ENCODE measurements around the gene SPHK1.
A peak's percentile ranks its signal among the peaks of the same experiment; 100 is the strongest.

Gene SPHK1

DNA sequence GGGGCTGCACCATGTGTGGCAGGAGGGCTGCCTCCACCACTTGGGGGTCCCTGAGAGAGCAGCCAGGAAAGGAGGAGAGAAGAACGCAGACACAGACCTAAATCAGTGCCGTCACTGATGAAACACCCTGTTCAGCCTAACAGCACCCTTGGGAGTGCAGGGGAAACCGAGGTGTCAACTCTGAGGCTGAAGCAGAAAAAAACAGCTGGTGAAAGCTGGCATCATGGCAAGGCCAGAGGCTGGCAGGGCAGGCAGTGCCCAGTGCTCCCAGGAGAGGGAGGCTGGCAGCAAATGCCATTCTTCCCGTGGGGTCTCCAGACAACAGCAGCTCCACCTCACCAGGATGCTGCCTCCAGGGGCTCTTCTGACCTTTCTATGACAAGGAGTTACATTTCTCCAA lies 23.1 kb downstream of the SPHK1 start:
- DNase-seq (ENCODE audit: low read depth in 2 of 2): no peak

DNA sequence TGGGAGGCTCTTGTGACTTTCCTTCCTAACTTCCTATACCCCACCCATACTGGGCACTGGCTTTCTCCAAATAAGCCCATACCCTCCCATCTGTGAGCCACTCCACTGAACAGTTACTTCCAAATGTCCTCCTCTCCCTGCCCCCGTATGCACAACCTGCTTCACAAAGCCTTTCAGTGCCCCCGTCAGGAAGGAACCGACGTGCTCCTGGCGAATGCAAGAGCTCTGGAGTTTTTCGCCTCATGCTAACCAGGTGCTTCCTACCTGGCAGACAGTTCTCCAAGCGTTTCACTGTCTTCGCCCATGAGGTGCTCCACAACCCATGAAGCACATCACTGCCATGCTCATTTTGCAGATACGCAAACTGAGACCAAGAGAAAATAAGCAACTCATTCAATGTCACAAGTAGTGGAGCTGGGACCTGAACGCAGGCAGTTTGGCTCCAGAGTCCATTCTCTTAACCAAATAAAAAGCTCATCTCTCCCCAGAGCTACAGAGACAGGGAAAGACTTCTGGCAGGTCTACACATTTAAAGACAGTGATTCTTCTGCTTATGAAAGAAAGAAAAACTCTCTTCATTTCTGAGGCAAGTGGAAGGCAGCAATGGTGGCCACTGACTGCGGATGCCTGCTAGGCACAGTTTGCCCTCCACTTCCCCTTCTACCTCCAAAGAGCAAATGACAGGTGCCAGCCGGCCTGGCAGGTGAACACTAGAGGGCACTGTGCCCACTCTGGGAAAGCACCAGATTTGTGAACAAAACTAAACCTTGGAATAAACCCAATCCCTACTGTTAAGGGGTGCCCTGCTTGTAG lies 23.8 kb downstream of the SPHK1 start:
- DNase-seq (ENCODE audit: low read depth in 2 of 2): peak in 1 of 2 donors; percentile 45

DNA sequence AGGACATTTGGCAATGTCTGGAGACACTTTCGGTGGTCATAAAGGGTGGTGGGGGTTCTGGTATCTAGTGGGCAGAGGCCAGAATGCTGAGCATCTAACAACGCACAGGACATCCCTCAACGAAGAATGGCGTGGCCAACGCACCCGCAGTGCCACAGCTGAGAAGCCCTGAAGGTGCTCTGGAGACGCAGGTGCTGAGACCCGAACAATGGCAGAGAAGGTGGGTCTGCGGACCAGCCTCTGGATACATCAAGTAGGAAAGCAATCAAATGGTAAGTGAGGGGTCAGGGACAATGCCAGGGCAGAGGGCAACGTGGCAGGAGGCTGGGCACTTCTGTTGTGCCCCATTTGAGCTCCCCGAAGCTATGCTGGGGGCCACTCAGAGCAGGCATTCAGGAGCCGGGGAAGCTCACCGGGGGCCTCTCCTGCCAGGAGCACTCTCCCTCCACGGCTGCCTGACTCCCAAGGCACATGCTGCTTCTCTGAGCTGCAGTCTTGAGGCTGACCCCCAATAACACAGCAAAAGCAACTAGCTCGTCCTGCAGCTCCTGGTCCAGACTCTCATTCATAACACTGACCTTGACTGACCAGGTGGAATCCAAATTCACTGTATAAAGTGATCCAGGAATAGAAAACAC lies 26.0 kb downstream of the SPHK1 start:
- no peak for DNase-seq (ENCODE audit: low read depth in 2 of 2)

DNA sequence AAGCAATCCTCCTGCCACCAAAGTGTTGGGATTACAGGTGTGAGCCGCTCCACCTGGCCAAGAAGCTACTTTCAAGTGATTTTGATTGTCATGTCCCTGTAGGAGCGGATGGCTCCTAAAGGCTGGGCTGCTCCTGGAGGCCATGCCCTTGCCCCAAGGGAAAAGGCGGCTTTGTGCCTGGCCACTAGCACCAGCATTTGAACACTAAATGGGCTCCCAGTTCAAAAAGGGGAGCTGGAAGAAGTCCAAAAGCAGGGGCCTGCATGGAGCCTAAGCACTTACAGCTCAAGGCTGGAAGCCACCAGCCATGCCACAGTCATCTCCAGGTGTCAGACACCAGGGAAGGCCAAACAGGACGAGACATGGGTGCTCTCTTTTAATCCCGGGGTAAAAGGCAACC lies 26.8 kb downstream of the SPHK1 start:
- DNase-seq (ENCODE audit: low read depth in 2 of 2): no peak

DNA sequence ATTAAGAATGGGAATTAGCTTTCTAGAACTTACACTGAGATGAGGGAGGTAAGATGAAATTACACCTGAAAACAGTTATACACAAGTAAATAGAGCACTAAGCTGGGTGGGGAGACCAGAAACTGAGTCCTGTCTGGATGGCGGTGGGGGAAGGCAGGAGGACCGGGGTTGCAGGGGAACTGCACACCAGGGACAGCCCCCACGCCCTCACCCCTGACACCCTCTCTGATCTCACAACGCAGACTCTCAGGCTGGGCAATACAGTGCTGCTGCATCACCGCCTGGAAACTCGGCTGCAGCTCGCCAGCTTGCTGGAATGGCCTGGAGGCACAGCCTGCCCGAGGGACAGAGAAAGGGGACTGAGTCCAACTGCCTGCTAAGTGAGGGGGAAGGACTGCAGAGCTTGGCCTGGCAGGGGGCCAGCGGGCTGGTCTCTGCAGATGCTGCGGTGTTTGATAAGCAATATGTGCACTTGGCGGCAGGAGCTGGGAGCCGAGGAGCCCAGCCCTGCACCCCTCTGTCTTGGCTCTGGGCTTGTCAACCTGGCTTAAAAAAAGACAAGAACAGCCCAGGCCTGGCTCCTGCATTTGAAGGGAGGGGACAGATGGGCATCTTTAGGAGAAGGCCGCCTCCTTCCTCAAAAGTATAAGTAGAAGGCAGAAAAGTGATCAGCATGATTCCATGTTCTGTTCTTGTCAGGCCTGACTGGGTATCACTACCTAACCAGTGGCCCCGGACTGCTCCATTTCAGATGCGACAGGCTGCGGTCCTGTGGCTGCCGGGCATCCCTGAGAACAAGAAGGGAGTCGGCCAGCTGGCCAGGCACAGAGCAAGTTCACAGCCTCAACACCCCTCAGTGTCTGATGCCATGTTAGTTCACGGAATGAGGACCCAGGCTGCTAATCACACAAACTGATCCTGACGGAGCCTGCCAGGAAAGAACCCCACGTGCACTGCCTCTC lies 30.2 kb downstream of the SPHK1 start:
- no peak for DNase-seq (ENCODE audit: low read depth in 2 of 2)

DNA sequence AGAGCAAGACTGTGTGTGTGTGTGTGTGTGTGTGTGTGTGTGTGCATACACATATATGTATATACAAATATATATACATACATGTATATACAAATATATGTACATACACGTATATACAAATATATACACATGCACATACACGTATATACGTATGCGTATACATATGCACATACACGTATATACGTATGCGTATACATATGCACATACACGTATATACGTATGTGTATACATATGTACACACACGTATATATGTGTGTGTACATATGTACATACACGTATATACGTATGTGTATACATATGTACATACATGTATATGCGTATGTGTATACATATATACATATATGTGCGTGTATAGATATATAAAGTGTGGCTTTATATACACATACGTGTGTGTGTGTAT lies 31.4 kb downstream of the SPHK1 start:
- DNase-seq (ENCODE audit: low read depth in 2 of 2): no peak

DNA sequence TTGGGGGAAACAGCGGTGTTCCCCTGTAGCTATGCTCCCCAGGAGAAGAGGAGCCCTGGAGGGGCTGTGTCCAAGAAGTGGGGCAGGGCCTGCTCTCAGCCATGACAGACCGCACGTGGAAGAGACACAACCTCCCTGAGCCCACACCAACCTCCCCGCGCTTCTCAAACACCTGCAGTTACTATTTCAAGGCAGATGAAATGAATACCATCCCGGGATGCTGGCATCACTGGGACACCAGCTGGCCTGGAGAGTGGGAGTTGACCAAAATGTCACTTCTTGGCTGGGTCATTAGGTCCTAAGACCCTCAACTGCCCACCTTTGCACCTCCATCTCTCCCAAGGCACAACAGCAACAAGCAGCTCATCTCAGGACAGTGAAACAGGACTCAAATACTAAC lies 32.0 kb downstream of the SPHK1 start:
- no peak for DNase-seq (ENCODE audit: low read depth in 2 of 2)

DNA sequence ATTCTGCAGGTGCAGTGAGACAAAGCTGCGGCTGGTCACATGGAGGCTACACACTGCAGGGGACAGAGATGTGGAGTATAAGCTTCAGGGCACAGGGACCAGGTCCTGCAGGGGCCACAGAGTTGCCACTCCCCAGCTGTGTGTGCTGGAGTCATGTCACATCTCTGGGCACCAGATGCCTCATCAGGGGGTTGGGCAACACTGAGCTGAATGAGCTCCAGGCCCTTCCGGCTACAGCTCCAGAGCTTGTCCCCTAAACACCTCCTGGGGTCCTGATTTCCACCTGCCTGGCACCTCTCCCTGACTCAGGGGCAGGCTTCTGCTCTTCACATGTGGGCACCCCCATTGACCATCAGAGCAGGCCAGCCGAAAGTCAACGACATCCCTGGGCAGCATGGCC lies 32.5 kb downstream of the SPHK1 start:
- DNase-seq (ENCODE audit: low read depth in 2 of 2): no peak

DNA sequence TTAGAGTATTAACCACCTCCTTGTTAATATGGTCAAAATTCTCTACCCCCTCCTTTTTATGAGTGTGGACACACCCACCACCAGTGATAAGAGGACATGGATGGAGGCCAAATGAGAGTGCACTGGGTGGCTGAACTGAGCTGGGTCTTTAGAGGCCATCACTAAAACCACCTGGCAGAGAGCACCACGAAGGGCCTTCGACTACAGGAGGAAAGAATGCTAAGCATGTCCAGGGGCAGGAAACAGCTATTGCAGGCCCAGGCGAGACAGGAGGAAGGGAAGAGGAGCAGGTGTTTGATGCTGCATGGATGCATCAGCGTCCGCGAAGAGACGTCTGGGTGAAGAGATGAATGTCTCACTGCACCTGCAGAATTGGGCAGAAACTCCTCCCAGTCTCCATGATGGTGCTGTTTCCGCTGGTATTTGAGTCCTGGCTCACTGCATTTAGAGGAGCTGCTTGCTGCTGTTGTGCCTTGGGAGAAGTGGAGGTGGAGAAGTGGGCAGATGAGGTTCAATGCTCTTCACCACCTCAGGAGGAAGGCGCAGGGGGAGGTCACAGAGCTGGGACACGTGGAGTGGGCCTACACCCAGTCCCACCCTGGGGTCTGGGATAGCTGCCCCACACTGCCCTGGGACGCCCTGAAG lies 33.2 kb downstream of the SPHK1 start:
- no peak for DNase-seq (ENCODE audit: low read depth in 2 of 2)

DNA sequence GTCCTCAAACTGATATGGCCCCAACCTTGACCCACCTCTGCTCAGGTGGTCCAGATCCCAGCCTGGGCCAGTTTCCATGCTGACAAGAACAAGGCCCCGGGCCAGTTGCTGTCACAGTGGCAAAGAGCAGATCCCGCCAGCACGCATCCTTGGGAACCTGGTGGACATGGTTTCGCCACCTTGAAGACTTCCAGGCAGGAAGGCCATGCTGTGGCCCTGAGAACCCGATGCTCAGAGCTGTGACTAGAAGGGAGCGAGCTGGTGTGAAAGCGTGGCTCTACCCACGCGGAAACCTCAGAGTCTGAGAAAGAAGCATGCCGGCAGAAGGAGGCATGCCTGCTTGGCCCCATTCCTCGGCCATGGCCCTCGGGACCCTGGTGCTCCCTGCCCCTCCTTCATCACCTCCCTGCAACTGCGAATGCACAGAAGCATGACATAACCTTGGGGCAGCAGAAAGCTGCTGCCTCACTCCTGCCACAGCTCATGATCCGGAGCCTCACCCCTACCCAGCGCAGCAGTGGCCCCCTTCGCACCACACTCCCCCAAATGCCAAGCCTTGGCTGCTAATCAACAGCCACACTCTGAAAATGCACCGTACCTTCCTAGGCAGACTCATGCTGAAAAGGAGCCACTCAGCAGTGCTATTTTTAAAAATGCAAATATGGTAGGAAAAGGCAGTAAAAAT lies 35.3 kb downstream of the SPHK1 start:
- no peak for DNase-seq (ENCODE audit: low read depth in 2 of 2)

DNA sequence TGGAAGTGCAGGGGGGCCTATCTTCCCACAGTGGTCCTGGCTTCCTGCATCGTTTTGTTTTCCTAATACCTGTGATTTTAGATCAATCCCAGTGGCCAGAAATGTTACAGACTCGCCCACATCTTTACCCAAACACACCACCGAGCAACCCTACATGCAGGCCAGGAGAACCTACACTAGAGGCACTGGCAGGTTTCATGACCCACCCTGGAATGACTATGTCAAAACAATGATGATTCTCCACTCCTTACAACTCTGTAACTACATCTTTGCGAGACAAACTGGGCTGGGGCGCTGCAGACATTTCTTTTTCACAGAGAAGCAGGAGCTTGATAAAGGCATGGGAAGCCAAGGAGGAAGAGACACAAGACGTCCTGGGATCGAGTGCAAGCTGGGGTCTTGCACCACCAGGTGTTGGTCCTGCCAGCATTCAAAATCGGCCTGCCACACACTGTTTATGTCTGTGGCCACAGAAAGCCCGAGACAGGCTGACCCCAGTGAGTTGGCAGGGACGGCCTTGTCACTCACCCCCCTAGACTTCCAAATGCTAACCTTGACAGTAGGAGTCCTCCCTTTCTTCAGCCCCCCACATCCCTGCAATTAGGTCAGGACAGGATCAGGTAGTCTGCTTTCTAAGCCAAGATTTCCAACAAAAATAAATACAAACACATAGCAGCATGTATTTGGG lies 36.1 kb downstream of the SPHK1 start:
- no peak for DNase-seq (ENCODE audit: low read depth in 2 of 2)

DNA sequence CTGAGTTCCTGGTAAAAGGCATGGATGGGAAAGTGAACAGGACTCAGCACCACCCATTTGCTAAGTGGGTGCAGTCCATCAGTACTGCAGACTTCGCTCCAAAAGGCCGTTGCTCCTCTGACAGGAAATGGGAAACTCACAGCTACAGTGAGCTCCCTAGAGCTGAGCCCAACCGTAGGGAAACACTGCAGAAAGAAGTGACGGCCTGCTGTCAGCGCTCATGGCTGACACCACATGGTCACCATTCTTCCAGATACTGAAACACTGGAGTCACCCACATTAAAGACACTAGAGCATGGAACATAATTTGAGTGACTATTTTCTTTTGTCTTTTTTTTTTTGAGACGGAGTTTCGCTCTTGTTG lies 36.6 kb downstream of the SPHK1 start:
- no peak for DNase-seq (ENCODE audit: low read depth in 2 of 2)

DNA sequence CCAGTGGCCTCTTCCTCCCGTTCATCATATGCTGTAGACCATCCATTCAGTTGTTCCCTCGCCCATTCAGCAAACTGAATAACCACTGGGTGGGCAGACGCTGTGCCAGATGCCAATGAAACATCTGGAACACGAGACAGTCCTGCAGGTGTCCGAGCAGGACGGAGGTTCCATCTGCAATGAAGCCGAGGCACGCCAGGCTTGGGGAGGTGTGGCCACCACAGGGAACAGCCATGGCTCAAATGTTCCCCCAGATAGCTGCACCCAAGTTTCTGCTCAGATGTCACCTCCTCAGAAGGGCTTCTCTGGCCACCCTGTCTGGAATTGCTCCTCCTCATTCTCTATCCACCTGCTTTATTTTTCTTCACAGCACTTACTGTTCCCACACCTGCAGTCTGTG lies 38.0 kb downstream of the SPHK1 start:
- no peak for DNase-seq (ENCODE audit: low read depth in 2 of 2)

DNA sequence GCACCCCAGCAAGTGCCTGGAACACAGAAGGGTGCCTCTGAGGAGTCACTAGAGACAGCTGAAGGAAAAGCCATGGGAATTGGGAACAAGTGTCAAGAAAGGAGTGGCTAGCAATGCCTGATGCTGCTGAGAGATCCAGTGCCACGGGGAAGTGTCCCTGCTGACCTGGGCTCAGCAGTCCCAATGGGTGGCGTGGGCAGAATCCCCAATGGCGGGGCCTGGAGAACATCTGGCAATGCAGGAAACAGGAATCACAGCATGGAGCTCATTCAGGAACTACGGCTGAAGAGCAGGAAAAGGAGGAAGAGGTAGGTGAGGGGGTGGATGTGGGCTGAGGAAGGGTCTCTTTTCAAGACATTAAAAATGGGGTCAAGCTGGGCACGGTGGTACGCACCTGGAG lies 38.5 kb downstream of the SPHK1 start:
- DNase-seq (ENCODE audit: low read depth in 2 of 2): no peak

DNA sequence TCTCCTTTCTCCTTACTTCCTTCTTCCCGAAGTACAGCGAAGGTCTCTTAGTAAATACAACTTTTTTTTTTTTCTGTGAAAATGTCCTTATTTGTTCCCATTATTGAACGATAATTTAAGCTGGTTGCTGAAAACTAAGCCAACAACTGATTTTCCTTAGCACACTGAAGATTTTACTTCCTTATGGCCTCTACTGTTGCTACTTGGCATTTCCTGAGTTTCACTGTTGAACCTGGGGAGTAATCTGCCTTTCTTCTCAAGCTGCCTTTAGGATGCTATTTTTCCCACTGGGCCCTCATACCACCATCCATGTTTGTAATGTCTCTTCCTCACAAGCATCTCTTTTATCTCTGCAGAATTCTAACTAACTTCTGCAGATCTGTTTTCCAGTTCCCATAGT lies 42.4 kb downstream of the SPHK1 start:
- no peak for DNase-seq (ENCODE audit: low read depth in 2 of 2)

DNA sequence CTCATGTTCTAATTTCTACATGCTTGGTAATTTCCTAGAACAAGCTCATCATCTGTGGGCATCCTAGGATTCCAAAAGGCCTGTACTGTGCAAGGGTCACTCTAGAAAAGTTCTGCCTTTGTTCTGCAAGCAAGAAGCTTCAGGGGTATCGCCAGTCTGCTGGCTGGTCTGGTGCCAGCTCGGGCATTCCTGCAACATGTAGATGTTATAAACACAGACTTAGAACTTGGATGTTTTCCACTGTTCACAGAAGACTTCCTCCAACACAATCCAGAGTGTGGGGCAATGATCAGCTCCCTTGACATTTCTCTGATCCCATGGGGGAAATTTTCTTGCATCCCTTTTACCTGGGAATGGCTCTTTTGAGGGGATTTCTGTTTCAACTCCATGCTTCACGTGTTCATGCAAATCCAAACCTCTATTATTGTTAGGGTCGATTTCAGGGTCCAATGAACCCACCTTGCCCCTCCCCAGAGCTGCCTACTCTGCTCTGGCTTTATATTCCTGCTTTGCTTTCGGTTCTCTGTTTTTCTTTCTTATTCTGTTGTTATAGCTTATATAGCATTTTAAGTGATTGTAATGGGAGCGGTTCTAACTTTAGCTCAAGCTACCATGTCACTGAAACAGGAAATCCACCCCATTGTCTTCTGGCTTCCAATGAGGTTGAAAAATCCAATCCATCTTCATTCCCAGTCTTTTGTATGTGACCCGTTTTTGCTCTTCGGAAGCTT lies 43.3 kb downstream of the SPHK1 start:
- no peak for DNase-seq (ENCODE audit: low read depth in 2 of 2)

DNA sequence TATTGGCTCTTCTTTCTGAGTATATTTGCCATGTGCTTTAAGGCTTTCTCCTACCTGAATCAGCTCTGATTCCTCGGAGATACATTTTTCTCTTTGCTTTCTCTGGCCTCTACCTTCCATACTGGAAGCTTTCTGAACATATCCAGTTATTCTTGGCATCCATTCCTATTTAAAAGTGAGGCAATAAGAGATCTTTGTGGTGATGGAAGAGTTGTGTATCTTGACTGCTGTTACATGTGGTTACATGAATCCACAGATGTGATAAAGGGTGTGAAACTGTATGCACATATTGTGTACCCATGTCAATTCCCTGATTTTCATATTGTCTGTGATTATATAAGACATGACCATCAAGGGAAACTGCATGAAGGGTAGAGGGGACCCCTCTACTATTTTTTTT lies 44.1 kb downstream of the SPHK1 start:
- no peak for DNase-seq (ENCODE audit: low read depth in 2 of 2)

DNA sequence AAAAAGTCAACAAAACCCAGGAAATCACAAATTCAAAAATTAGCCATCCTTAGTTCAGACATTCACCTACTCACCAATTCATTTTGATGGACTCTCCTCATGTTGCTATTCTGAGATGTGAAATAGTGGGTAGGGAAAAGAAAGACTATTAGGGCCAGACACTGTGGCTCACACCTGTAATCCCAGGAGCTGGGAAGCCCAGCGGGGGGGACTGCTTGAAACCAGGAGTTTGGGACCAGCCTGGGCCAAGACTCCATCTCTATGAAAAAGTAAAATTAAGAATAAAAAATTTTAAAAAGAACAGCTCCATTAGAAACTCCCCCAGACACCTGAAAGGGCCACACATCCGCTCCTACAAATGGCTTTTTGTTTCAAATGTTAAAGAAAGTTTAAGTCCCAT lies 47.1 kb downstream of the SPHK1 start:
- DNase-seq (ENCODE audit: low read depth in 2 of 2): no peak

DNA sequence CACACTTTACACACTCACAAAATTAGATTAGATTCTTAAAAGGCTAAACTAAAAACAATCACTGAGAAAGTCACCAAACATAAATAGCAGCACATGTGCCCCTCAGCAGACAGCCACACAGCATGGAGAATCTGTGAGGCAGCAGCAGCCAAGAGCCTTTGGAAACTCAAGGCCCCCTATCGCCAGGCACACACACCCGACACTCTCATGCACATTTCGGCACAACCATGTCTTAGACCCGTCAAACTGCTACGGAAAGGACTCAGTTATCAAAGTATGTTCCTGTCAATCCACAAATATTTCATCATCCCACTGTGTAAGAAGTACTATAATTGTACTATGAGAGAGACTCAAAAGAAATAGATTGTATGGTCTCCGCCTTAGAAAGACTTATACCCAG lies 47.6 kb downstream of the SPHK1 start:
- no peak for DNase-seq (ENCODE audit: low read depth in 2 of 2)

DNA sequence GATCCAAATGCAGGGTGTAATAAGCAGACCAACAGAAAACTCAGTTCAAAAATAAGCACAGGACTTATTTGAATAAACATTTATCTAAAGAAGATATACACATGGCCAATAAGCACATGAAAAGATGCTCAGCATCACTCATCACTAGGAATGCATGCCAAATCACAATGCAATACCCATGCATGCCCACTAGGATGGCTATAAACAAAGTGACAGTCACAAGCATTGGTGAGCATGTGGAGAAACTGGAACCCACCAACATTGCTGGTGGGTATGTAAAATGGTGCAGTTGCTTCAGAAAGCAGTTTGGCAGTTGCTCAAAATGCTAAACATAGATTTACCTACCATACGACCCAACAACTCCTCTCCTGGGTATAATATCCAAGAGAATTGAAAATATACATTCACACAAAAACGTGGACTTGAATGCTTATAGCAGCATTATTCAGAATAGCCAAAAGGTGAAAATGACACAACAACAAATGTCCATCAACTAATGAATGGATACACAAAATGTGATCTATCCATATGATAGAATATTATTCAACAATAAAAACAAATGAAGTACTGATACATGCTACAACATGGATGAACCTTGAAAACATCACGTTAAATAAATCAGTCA lies 48.4 kb downstream of the SPHK1 start:
- no peak for DNase-seq (ENCODE audit: low read depth in 2 of 2)
